HG03060 (cell line): Measurements from ENCODE around the gene SERTAD2.

Experiments used
- ATAC-seq: cut with Tn5 transposase; IDR thresholded peaks from one replicate; pipeline ENCODE4 v1.9.1; 2021; ENCODE audit warnings: low read depth, moderate number of reproducible peaks; ENCODE audit not compliant: unreplicated experiment

SERTAD2 gene

DNA sequence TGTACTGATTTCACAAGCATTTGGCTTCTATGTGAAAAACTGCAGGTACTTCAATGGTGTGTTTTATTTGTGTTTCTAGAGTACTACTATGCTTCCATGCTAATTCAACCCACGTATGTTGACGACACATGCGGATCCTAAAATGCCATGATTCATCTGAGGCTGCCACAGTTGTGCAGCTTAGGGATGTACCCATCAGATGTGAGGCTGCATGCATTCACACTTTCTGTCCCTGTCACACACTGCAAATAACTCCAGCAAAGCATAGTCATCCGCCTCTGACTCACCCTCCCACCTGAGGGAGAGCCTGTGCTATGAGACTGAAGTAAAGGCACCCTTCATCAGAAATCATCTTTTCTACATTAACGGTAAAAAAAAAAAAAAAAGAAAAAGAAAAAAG lies 22.1 kb upstream of the SERTAD2 start:
- ATAC-seq, result no peak

DNA sequence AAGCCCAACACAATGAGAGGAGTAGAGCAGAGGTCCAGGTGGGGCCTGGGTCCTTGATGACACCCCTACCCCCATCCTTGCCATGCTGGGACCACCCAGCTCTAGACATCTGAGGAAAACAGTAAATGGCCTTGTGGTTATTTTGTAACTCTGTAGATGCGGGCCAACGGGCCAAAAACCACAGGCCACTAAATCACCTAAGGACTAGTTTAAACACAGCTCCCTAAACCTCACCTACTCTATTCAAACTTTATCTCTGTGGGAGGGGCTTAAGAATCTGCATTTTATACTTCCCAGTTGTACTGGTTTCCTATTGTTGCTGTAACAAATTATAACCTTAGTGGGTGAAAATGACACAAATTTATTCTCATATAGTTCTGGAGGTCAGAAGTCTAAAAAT lies 19.0 kb upstream of the SERTAD2 start:
- no peak for ATAC-seq

DNA sequence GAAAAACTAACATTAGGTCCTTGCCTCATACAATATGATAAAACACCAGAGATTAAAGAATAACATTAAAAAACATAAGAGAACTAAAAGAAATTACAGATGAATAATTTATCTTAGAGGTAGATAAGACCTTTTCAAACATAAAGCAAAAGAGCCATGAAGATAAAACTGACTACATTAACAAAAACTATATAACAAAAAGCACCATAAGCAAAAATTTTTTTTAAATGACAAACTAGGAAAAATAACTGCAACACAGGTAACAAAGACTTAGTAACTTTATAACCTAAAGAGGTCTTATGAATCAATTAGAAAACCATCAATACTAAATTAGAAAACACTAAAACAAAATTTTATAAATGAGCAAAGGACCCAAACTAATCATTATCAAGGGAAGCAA lies 16.3 kb upstream of the SERTAD2 start:
- ATAC-seq, result no peak

DNA sequence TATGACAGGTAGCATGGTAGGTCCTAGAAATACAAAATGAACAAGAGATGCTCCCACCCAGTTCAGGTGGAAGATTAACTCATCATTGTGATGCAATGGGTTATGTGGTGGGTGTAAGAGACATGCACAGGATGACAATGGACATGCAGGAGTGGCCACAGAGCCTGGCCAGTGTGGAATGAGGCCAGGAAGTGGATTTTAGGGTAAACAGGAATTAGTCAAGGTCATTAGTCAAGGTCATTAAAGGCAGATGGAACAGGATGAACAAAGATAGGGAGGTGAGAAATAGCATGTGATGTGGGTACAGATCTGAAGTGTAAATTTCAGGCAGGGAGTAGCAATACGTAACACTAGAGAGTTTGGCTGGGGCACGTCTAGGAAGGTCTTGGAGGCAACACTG lies 15.6 kb upstream of the SERTAD2 start:
- ATAC-seq, result no peak

DNA sequence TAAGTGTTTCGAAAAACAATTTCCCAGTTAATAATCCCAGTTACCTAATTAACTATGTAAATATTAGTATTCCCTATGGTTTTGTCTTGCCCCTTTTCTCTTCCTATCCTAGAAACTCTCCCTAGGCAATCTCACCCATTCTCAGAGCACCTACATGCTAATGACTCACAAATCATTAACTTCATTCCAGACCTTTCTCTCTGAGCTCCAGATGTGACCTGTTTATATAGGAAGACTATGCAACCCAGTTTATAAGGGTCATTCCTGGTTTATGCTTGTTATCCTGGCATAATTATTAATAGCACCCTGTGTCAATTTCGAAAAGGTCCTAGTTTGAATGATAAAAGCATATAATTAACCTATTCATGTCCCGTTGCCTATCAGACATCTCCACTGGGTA lies 14.8 kb upstream of the SERTAD2 start:
- no peak for ATAC-seq

DNA sequence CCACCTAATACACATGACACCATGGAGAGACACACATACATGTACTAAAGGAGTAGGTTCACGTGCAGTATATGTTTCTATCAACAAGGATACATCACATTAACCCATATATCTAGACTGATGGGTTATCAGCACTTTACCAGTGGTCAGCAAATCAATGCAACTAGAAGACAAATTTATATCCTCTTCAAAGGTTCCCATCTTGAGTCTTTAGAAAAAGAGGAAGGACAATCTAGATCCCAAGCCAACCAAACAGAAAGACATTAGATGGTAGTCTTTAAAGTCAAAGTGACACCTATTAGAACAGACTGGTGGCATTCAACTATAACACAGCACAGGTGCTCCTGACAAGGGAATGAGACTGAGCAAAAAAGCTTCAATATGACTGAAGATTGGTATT lies 13.8 kb upstream of the SERTAD2 start:
- no peak for ATAC-seq

GRCh38 chr2:64666810-64667438 lies 13.2 kb upstream of the SERTAD2 start:
- no peak for ATAC-seq

- no peak for ATAC-seq
Measured at GRCh38 chr2:64665709-64666108, 12.0 kb upstream of the SERTAD2 start.

- no peak for ATAC-seq
Measured at GRCh38 chr2:64663402-64663801, 9.7 kb upstream of the SERTAD2 start.

DNA sequence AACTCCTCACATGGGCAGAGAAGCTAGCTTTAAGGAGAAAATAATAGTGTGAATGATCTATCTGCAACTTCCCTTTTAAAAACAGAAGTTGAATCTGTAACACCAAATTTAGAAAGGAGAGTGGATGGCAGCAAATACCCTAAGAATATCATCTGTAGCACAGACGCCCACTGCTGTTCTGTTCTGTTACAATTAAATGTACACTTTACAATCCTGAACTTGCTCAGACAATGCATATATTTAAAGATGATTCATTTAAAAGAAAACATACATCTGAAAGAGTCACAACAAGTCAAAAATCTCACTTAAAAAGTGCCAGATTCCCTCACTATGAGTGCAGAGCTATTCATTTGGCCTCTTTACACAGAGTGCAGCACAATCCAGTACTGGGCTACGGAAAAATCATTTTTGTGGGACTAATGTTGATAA lies 8.0 kb upstream of the SERTAD2 start:
- ATAC-seq, result no peak

GRCh38 chr2:64659252-64659651 lies 5.5 kb upstream of the SERTAD2 start:
- ATAC-seq, result no peak

- ATAC-seq, result no peak
Measured at GRCh38 chr2:64658269-64658668, 4.6 kb upstream of the SERTAD2 start.

DNA sequence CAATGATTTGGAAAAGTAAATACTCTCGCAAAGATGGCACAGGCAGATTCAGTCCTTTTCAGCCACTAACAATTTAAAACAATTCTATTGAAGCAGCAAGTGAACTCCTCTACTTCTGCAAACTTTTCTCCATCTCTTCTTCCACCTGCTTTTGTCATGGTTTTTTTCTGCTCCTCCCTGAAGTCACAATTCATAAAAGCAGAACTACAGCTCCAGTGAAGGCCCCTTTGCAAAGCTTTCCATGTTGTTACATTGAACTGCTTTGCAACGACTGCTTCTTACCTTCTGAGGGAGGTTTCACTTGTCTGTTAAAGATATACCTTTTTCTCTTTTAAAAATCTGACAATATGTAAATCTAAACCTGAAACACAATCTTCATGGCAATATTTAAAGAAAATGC lies 3.7 kb upstream of the SERTAD2 start:
- ATAC-seq, result no peak

DNA sequence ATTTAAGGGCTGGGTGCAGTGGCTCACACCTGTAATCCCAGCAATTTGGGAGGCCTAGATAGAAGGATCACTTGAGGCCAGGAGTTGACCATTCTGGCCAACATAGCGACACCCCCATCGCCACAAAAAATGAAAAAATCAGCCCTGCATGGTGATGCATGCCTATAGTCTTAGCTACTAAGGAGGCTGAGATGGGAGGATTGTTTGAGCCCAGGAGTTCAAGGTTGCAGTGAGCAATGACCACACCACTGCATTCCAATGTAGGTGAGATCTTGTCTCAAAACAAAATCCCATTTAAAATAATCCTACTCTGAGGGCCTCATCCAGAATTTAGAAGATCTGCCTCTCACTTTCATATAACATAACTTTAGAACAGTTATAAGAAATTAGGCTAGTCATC lies 2.7 kb upstream of the SERTAD2 start:
- ATAC-seq, result no peak

DNA sequence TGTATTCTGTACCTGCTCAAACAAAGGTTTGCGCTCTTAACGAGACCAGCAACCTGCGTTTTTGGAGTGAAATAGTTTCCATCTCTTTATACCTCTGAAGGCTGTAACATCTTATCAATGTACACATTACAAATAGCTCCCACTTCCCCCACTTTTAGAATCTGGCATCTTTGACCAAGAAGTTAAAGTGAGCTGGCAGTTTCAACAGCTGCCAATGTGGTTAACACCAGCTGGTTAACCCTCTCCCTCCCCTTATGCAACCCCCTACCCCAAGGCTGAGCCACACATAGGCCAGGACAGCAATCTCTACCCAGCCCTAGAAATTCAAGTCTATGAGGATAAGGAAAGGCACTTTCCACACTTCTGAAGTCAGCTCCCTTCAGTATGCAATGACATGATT lies 2.2 kb upstream of the SERTAD2 start:
- no peak for ATAC-seq

DNA sequence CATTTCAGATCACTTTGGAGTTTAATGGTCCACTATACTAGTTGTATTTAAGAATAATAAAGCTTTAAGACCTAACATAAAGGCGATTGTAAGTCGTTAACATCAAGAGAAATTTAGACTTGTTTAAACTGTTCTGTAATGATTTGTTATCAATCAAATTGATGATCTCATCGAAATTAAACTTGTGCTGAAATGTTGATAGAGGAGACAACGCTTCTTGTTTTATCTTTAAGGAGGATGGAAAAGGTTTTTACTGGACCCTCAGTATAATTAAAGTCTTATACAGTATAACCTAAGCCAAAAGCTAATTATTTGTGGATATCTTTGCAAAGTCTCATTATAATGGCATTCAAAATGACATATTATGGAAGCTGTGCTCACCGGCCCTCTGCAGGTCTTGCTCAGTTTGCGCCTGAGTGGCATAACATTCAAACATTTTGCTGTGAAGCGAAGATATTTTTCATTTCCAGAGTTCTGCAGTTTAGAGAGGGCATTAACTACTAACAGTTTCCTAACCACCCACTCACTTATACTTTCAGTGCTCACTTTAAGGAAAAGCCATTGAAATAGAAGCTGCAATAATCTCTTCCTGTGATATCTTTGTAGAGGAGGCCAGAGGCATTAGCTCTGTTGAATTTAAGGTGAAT lies 1.4 kb upstream of the SERTAD2 start:
- no peak for ATAC-seq

- no peak for ATAC-seq
Measured at GRCh38 chr2:64654063-64654811, 524 bp upstream of the SERTAD2 start.

- no peak for ATAC-seq
Measured at GRCh38 chr2:64652231-64653108, 1.2 kb downstream of the SERTAD2 start.

- ATAC-seq, result no peak
Measured at GRCh38 chr2:64651590-64651989, 2.1 kb downstream of the SERTAD2 start.

DNA sequence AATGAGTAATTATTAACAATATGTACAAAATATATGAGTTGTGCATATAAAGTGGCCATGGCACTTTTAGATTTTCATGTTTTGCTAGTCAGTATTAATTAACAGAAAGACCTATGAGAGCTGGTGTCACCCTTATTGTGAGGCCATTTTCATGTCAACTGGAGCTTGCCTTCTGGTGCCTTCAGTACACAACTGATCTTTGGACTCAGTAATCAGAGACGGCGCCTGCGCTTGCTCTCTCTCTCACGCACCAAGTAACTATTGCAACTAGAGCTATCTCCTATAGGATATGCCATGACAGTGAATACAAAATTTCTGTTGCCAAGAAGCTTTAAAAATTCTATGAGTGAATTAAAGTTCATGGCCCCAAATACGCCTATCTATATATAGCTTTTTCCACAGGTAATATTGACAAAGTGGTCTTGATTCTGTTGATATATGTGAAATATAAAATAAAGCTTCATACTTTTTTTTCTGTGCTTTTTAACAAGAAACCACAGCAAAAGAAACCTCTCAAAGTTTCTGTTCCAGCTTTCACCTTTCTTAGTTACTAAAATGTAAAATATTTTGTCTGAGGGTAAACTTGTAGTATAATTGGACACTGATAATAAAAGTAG lies 2.9 kb downstream of the SERTAD2 start:
- no peak for ATAC-seq

GRCh38 chr2:64650296-64650695 lies 3.4 kb downstream of the SERTAD2 start:
- ATAC-seq, result no peak
